Transverse colon (tissue), 4 donors: Measurements from ENCODE around the gene RASSF3. TPM values are rescaled to one million over a fixed set of nuclear protein-coding genes. Genes with fewer than 3 reads are reported as not detected.

Source experiments
- DNase-seq: peaks from one replicate; pipeline ENCODE4 v3.0.0-alpha.2; 2019
- H3K27ac ChIP-seq, 4 donors: fragments of 200-600 bp; sonication (generic); 2 replicates each; pipeline ENCODE4 v1.5.1; 2016 to 2018; ENCODE audit warnings: inconsistent platforms in 4 of 4
- H3K27me3 ChIP-seq: fragments of 200-600 bp; sonication (generic); 2 replicates; pipeline ENCODE4 v1.5.1; 2017; ENCODE audit warnings: inconsistent platforms
- H3K36me3 ChIP-seq, 4 donors: fragments of 200-600 bp; sonication (generic); 2 replicates each; pipeline ENCODE4 v1.5.1; 2017 to 2019; ENCODE audit warnings: inconsistent platforms in 4 of 4
- H3K4me1 ChIP-seq, 4 donors: fragments of 200-600 bp; sonication (generic); 2 replicates each; pipeline ENCODE4 v1.5.1; 2017 to 2020; ENCODE audit warnings: inconsistent platforms in 4 of 4
- H3K4me3 ChIP-seq, 4 donors: fragments of 200-600 bp; sonication (generic); 1 replicate in 1 of 4; 2 replicates in 3 of 4; pipeline versions ENCODE4 v1.5.1 to v1.6.1; 2017 to 2019; ENCODE audit warnings: inconsistent platforms in 4 of 4
- H3K9me3 ChIP-seq, 2 donors: fragments of 200-600 bp; sonication (generic); 2 replicates each; pipeline ENCODE4 v1.5.1; 2017 to 2019; ENCODE audit warnings: inconsistent platforms in 2 of 2
- EP300 ChIP-seq: sonication (generic); formaldehyde crosslinking; IDR thresholded peaks from one replicate; pipeline ENCODE4 v1.6.1; 2017; ENCODE audit warnings: antibody characterized with exemption, low read depth
- POLR2A ChIP-seq: fragments of 450-650 bp; IDR thresholded peaks from one replicate; pipeline ENCODE4 v1.6.1; 2016; ENCODE audit warnings: antibody characterized with exemption, mild to moderate bottlenecking, moderate library complexity
- POLR2AphosphoS5 ChIP-seq, 3 donors: sonication (generic); formaldehyde crosslinking; IDR thresholded peaks; one replicate each; pipeline ENCODE4 v1.6.1; 2016; ENCODE audit warnings: antibody characterized with exemption in 3 of 3
- WGBS, 2 donors: methylation state at CpG; one replicate each; pipeline ENCODE4 v1.1.5; 2018; ENCODE audit warnings: low coverage in 1 of 2; 5-methylcytosine and 5-hydroxymethylcytosine counted together
- in situ Hi-C, 4 donors: fragments of 200-750 bp; cut with MboI; loops; one replicate each; pipeline versions ENCODE4 v1.15.0 to v1.15.1; 2017; ENCODE audit warnings: low sequenced_read_pairs in 3 of 4, low pct_ligation_motif_present in 1 of 4, low pct_unique_long_range_greater_than_20kb in 1 of 4
- intact Hi-C: fragments of 100-400 bp; cut with DNase I; formaldehyde crosslinking; loops from one replicate; pipeline ENCODE4 v1.15.1; 2023; ENCODE audit warnings: low total_unique reads
- total RNA-seq, 4 donors: library from RNA; depleted of rRNA; stranded (reverse); fragments of >200 nt; gene quantifications; one replicate each; pipeline ENCODE4 v1.1.0, GENCODE V29; 2016
- TF ChIP-seq, protein P1 (sequence below), 5 experiments: fragments of 200-600 bp in 3 of 5; fragments of 450-650 bp in 2 of 5; sonication (generic) in 3 of 5; IDR thresholded peaks; 1 replicate in 2 of 5; 2 replicates in 3 of 5; pipeline ENCODE4 v1.5.1; 2016 to 2017; ENCODE audit warnings: antibody characterized with exemption in 5 of 5, inconsistent platforms in 3 of 5, mild to moderate bottlenecking in 2 of 5, moderate library complexity in 1 of 5

RASSF3 gene
- total RNA-seq, 4 donors from 2014 or later, result 41.6 to 83.2 (median 62.5) TPM

DNA sequence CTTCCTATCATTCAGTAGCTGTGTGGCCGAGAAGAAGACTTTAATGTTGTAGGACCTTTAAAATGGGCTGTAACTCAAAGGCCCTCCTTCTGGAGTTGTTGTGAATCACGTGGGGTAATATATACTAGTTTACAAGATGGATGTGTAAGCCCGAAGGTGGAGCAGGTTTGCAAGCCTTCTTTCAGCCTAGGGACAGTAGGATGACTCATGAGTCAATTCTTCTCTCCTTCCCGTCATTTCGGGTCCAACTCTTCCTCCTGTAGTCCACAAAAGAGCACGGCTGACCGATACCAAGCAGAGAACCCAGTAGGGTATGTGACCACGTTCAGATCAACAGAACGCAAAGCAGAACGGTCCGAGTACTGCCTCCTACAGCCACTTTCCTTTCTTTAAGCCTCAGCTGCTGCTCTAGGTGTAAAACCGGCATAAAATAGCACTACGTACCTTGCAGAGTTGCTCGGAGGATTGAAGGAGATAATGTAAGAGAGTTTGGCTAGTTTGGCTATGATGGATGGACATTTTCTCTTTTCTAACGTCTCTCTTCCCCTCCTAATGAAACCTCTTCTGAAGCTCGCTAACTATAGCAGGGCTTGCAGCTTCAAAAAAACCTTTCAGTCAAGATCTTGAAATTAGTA is 1.3 kb upstream of the RASSF3 start:
- in situ Hi-C loops, result loop anchor here in 1 of 4 donors (10.0 kb wide), 1 partner anchor 86 kb away; no protein-coding TSS in a partner anchor
- H3K9me3 ChIP-seq, result no peaks in the 10 kb centered on the region
- H3K4me3 ChIP-seq, result peak overlapping the region; percentile 11 to 87 (median 83)

DNA sequence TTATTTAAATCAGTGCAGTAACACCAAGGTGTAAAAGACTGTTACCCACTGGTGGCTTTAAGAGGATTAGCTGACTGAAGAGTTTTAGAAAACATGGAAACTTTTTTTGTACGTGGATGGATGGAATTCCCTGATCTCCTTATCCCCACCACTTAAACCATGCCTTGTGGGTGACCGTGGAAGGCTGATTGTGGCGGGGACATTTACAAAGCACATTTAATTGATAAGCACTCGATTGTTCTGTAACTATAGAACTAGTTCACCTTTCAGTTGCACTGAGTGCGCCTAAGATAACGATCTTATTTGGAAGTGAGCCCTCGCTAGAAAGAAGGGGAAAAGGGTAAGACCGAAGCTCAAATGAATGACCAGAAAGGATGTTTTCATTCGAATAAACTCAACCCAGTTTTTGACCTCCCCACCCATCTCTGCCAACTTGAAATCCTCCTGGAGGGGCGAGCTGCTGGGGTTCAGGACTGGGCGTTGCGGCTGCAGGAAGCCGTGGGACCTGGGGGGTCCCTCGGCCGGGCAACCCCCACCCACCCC is 688 bp upstream of the RASSF3 start:
- no peaks in the 10 kb centered on the region for H3K9me3 ChIP-seq
- H3K36me3 ChIP-seq, result no peaks in the 10 kb centered on the region
- DNase-seq, result no peak
- TF ChIP-seq POLR2AphosphoS5 (IDR thresholded peaks at IDR 0.05), result no peak
- no peaks in the 10 kb centered on the region for H3K27me3 ChIP-seq
- peak overlapping the region; percentile 91 to 97 (median 96) for H3K27ac ChIP-seq
- H3K4me1 ChIP-seq, result peaks cover 5 to 34% (median 14%) of the 10 kb centered on the region in 4 donors
- 0% methylated on average over 8 to 15 of the region's 15 CpGs for WGBS, 2 donors
- peak overlapping the region; percentile 65 to 87 (median 83) for H3K4me3 ChIP-seq
- in situ Hi-C loops, result loop anchor here in 1 of 4 donors (10.0 kb wide), 1 partner anchor 85 kb away; no protein-coding TSS in a partner anchor
- intact Hi-C loops, result loop anchor here (5.0 kb wide), 1 partner anchor 83 kb away; no protein-coding TSS in a partner anchor

More for the DNA sequence above, 1.3 kb upstream of the RASSF3 start:
- Histone ChIP-seq H3K27ac (peak overlapping the region; percentile 91 to 97 (median 96)), H3K36me3 (no peaks in the 10 kb centered on the region), H3K27me3 (no peaks in the 10 kb centered on the region), H3K4me1 (peaks cover 5 to 31% (median 14%) of the 10 kb centered on the region in 4 donors)
- TF ChIP-seq, protein P1, sequence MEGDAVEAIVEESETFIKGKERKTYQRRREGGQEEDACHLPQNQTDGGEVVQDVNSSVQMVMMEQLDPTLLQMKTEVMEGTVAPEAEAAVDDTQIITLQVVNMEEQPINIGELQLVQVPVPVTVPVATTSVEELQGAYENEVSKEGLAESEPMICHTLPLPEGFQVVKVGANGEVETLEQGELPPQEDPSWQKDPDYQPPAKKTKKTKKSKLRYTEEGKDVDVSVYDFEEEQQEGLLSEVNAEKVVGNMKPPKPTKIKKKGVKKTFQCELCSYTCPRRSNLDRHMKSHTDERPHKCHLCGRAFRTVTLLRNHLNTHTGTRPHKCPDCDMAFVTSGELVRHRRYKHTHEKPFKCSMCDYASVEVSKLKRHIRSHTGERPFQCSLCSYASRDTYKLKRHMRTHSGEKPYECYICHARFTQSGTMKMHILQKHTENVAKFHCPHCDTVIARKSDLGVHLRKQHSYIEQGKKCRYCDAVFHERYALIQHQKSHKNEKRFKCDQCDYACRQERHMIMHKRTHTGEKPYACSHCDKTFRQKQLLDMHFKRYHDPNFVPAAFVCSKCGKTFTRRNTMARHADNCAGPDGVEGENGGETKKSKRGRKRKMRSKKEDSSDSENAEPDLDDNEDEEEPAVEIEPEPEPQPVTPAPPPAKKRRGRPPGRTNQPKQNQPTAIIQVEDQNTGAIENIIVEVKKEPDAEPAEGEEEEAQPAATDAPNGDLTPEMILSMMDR (IDR thresholded peaks at IDR 0.05), result no peak
- TF ChIP-seq POLR2A (peak; percentile 74), POLR2AphosphoS5 (IDR thresholded peaks at IDR 0.05) (peak; percentile 68 to 90 (median 72)), EP300 (no peak)
- peak; percentile 67 for DNase-seq
- 0 to 1% methylated on average over 16 of the region's 16 CpGs for WGBS, 2 donors
- intact Hi-C loops, result no loop called here

DNA sequence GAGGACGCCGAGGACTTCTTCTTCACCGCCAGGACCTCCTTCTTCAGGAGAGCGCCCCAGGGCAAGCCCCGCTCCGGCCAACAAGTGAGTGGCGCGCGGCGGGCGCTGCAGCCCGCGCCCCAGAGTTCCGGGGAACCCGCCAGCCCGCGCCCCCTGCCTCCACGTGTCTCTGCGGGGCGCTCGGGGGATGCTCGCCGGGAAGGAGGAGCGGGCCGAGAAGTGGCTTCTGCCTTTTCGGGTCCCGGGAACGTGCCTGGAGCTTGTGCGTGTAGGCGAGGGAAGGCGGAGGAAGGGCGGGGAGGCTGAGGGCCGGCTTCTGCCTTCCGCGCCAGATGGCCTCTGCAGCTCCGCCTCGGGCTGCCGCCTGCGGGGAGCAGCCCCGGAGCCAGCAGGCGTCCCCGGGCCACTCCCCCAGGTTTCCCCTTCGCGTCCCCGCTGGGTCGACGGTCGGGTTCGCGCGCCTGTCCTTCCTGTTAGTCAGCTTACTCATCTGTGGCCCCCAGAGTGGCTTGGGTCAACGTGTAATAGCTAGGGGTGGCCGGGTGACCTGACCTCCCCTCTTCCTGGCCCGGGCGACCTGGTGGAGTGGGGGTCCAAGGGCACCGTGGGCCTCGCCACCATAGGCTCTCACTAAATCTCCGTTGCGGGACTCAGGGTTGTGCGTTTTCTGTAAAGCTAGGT is 505 bp downstream of the RASSF3 start:
- no peaks in the 10 kb centered on the region for H3K27me3 ChIP-seq
- H3K4me3 ChIP-seq, result peak overlapping the region; percentile 82 to 95 (median 86)
- in situ Hi-C loops, result no loop called here
- H3K4me1 ChIP-seq, result peaks cover 8 to 44% (median 15%) of the 10 kb centered on the region in 4 donors
- H3K9me3 ChIP-seq, result no peaks in the 10 kb centered on the region
- WGBS, 2 donors, result 1% methylated on average over 53 of the region's 60 CpGs; no CpG with 5 or more reads in 1 of the 2 donors
- intact Hi-C loops, result loop anchor here (5.0 kb wide), 1 partner anchor 82 kb away; no protein-coding TSS in a partner anchor
- H3K27ac ChIP-seq, result peak overlapping the region; percentile 91 to 97 (median 96)
- TF ChIP-seq EP300, result no peak
- peak; percentile 2 to 80 (median 59) for TF ChIP-seq POLR2AphosphoS5 (IDR thresholded peaks at IDR 0.05)
- TF ChIP-seq, protein P1 (IDR thresholded peaks at IDR 0.05), result no peak
- TF ChIP-seq POLR2A, result peak; percentile 72
- no peaks in the 10 kb centered on the region for H3K36me3 ChIP-seq
- peak; percentile 79 for DNase-seq

DNA sequence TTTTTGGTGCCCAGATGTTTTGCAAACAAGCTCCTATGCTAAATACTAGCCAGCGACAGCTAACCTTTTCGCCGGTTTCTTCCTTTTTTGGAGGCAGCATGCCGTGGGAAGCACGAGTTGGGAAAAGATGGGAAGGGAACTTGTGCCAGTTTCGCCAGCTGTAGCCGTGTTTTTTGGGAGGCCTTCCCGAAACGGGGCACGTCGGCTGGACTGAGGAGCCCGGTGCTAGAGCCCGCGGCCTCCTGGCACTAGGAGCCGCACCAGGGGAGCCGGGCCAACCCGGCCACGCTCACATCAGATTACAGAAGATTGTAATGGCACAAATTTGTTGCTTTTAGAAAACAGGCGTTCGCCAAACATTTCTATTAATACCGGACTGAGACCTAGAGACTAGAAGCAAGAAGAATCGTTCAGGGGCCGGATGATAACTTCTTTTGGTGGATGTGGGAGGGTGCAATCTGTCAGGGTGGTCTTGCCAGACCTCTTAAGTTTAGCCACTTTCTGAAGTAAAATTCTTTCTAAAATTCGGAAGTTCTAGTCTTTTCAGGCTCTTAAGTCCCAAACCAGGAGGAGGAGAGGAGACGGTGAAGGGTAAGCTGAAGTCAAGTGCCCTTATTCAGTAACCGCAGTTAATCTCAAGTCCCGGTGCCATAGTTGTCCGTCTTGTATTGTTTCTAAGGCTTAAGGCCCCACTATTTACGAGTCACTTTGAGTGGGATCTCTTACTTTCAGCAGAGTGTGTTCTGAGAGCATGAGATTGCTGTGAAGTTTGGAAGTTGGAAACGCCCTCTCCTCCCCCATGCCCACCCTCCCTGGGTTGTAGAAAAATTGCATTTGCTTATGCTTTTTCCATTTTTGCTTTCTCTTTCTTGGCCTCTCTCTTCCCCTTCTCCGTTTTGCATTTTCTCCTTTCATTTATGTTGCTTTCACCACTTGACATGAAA is 1.3 kb downstream of the RASSF3 start:
- peak overlapping the region; percentile 91 to 97 (median 96) for H3K27ac ChIP-seq
- TF ChIP-seq, protein P1 (IDR thresholded peaks at IDR 0.05), result peak in 1 of 5 experiments; percentile 5
- TF ChIP-seq POLR2AphosphoS5 (IDR thresholded peaks at IDR 0.05) (no peak), EP300 (no peak), POLR2A (no peak)
- intact Hi-C loops (loop anchor here (5.0 kb wide), 1 partner anchor 81 kb away; no protein-coding TSS in a partner anchor), in situ Hi-C loops (no loop called here)
- peak; percentile 45 for DNase-seq
- peak overlapping the region; percentile 82 to 95 (median 86) for H3K4me3 ChIP-seq
- peaks cover 9 to 52% (median 19%) of the 10 kb centered on the region in 4 donors for H3K4me1 ChIP-seq
- 3 to 8% methylated on average over 9 to 31 of the region's 31 CpGs for WGBS, 2 donors
- no peaks in the 10 kb centered on the region for H3K27me3 ChIP-seq
- H3K36me3 ChIP-seq, result no peaks in the 10 kb centered on the region
- no peaks in the 10 kb centered on the region for H3K9me3 ChIP-seq
